Measurements from ENCODE around the gene PPOX.

The PPOX gene

GRCh38 chr1:161153176-161153575, 13.1 kb upstream of the PPOX start:
- no peak for DNase-seq (ENCODE audit: low read depth, low spot score)

DNA sequence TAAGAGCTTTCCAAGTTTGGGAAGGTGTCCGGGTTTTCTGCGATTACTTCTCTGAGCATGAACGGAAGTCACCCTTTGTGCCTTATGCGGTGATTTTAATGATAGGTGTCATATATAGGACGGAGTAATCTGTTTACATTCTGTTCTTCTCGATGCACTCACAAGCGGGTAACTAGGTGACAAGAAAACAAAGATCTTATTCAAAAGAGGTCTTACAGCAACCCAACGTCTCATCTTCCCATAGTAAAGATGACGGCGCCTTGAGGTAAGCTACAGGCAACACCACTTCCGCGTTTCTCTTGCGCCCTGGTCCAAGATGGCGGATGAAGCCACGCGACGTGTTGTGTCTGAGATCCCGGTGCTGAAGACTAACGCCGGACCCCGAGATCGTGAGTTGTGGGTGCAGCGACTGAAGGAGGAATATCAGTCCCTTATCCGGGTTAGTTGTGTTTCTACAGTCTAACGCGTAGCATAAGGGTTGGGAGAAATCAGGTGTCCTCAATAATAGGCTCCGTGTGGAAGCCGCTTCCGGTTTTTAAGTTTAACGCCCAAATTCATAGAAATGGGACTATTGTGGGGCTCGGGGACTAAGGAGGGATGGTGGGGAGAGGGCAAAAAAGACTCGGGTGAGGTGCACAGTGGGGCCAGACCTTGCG, 12.4 kb upstream of the PPOX start, which contains the start of gene UFC1:
Gene UFC1, plus strand, starts transcription at position 297 of the 656 bp plus-strand sequence. Its CDS starts 20 bp downstream, at position 317.
- peak; percentile 87 for DNase-seq (ENCODE audit: low read depth, low spot score)

GRCh38 chr1:161157867-161158266, 8.4 kb upstream of the PPOX start:
- no peak for DNase-seq (ENCODE audit: low read depth, low spot score)

- DNase-seq (ENCODE audit: low read depth, low spot score): no peak
Measured at GRCh38 chr1:161158316-161159010, 7.8 kb upstream of the PPOX start.

- peak; percentile 95 for DNase-seq (ENCODE audit: low read depth, low spot score)
Measured at GRCh38 chr1:161159087-161159912, 6.9 kb upstream of the PPOX start, which contains the start of gene USP21. Gene USP21, plus strand, starts transcription at chr1:161159500. Its CDS starts 1,141 bp downstream, at chr1:161160641.

- no peak for DNase-seq (ENCODE audit: low read depth, low spot score)
Measured at GRCh38 chr1:161159913-161160243, 6.3 kb upstream of the PPOX start.

GRCh38 chr1:161160671-161161145, 5.5 kb upstream of the PPOX start:
- DNase-seq (ENCODE audit: low read depth, low spot score): no peak

DNA sequence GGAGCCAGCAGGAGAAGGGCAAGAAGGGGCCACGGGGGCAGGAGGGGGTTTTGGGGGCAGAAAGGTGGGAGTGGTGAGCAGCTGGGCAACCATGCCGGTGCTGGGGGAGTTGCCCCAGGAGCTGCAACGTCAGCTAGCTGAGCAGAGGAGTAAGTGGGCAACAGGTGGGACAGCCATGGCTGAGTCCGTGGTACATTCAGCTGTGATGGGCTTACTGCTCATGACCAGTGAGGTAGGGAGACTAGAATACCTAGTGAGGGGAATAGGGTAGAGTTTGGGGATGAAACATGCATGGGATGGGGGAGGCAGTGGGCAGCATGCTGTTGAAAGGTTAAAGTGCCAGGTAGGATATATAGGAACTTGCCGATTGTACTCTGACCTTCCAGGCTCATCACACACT, 4.6 kb upstream of the PPOX start:
- DNase-seq (ENCODE audit: low read depth, low spot score): no peak

DNA sequence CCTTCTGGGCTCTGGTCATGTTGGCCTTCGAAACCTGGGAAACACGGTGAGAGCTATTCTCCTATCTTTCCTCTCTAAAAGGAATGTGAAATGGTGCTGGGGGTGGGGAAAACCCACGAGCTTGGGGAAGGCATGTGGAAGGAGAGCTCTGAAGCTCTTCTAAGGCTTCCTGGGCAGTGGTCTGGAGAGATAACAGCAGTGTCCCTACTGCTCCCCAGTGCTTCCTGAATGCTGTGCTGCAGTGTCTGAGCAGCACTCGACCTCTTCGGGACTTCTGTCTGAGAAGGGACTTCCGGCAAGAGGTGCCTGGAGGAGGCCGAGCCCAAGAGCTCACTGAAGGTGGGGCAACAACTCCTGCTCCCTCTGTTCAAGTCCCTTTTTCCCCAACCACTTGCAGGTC, 4.2 kb upstream of the PPOX start:
- no peak for DNase-seq (ENCODE audit: low read depth, low spot score)

DNA sequence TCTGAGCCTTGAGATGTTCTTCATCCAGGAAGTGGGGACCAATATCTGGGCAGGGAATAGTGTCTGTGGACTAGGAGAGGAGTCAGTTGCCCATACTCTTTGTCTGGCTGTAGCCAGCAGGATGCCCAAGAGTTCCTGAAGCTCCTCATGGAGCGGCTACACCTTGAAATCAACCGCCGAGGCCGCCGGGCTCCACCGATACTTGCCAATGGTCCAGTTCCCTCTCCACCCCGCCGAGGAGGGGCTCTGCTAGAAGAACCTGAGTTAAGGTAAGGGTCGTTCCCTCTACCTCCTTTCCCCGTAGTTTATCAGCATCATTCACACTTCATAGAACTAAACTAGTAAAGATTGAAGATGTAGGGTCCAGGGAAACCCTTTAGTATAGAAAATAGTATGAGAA, 3.4 kb upstream of the PPOX start:
- DNase-seq (ENCODE audit: low read depth, low spot score): no peak

DNA sequence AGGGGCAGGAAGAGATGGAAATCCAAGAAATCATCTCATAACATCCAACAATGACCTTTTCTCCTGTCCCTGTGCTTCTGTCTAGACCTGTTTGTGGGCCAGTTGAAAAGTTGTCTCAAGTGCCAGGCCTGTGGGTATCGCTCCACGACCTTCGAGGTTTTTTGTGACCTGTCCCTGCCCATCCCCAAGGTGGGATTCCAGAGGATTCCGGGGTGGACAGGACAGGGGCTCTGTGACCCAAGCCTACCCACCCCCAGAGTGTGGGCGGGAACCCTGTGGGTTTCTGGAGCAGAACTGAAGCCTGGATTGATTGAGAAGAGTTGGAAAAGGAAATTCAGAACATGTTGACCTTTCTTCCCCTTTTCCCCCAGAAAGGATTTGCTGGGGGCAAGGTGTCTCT, 2.4 kb upstream of the PPOX start:
- DNase-seq (ENCODE audit: low read depth, low spot score): no peak

GRCh38 chr1:161164901-161165610, 1.2 kb upstream of the PPOX start:
- no peak for DNase-seq (ENCODE audit: low read depth, low spot score)

DNA sequence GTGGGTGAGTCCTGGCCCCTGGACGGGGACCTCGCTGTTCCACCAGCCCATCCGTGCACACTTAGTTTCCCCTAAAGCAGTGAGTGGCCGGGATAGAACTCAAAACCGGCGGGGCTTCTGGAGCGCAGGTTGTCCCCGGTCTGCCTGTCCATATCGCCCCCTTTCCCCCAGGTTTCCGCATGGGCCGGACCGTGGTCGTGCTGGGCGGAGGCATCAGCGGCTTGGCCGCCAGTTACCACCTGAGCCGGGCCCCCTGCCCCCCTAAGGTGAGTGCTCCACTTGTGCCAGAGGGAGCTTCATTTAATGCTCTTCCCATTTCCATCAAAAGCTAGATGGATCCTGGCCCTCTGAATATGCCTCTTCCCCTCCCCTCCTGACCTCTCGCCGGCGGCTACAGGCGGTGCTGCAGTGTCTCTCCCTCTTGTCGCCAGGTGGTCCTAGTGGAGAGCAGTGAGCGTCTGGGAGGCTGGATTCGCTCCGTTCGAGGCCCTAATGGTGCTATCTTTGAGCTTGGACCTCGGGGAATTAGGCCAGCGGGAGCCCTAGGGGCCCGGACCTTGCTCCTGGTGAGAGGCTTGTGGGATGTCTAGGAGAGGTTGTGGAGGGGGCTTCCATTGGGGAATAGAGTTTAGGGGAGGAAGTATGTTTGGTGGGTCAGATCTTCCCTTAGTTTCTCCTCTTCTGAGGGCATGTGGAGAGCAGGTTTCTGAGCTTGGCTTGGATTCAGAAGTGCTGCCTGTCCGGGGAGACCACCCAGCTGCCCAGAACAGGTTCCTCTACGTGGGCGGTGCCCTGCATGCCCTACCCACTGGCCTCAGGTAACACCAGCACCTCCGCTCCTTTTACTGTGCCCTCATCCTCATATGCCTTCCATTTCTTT, 683 bp downstream of the PPOX start:
- peak; percentile 68 for DNase-seq (ENCODE audit: low read depth, low spot score)

DNA sequence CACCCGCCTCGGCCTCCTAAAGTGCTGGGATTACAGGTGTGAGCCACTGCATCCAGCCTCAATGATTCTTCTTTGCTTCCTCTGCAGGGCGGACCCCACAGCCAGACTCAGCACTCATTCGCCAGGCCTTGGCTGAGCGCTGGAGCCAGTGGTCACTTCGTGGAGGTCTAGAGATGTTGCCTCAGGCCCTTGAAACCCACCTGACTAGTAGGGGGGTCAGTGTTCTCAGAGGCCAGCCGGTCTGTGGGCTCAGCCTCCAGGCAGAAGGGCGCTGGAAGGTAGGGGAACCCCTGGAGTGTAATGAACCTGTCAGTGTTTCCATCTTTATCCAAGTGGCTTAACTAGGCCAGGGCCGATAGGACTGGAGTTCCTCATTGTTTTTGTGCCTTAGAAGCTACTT, 2.7 kb downstream of the PPOX start:
- no peak for DNase-seq (ENCODE audit: low read depth, low spot score)

DNA sequence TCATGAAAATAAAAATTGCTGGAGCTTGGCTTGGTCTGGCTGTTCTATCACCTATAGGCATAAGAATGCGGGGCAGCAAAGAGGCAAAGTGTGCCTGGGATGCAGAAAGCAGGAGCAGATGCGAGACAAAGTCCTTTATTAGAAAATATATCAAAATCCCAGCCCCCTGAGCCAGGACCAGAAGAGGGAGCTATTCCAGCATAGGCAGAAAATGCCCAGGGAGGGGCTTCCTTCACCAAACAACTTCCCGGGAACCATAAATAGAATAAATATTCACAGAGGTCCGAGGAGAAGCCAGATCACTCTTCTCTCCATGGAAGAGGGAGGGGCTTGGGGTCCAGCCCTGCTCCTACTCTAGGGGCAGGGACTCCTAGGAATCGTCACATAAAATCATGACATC, 5.0 kb downstream of the PPOX start:
- DNase-seq (ENCODE audit: low read depth, low spot score): no peak

- no peak for DNase-seq (ENCODE audit: low read depth, low spot score)
Measured at GRCh38 chr1:161171696-161172095, 5.5 kb downstream of the PPOX start.

DNA sequence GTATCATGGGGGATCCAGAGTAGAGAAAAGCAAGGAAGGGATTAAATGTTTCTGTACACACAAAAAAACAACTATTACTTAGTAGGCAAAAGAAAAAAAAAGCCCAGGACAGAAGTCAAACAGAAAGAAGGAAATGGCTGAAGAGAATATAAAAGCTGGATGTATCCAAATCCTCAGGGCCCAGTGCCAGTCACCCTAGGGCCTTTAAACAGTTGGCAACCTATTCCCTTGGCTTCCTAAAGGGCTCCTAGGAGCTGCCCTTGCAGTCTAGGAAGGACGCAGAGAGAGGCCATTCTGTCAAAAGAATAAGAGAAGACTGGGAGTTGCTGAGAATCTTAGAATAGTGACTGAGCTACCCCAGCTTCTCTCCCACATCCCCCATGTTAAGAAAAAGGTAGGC, 6.1 kb downstream of the PPOX start:
- no peak for DNase-seq (ENCODE audit: low read depth, low spot score)

GRCh38 chr1:161172776-161173376, 6.7 kb downstream of the PPOX start:
- no peak for DNase-seq (ENCODE audit: low read depth, low spot score)

DNA sequence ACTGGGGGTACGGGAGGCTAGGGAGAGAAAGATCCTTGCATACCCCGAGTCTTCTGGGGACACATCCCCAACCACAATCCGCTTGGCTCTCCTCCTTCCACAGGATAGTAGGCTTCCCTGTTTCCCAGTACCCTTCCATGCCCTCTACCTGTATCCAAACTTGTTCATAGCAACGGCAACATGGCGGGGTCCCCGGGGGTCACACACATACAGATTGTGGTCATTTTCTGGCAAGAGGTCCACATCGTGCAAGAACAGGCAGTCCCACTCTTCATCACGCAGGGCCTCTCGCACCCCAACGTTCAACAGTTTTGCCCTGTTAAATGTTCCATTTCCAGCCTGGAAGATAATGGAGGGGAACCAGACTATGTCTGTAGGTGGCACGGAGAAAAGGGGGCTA, 7.5 kb downstream of the PPOX start:
- no peak for DNase-seq (ENCODE audit: low read depth, low spot score)

DNA sequence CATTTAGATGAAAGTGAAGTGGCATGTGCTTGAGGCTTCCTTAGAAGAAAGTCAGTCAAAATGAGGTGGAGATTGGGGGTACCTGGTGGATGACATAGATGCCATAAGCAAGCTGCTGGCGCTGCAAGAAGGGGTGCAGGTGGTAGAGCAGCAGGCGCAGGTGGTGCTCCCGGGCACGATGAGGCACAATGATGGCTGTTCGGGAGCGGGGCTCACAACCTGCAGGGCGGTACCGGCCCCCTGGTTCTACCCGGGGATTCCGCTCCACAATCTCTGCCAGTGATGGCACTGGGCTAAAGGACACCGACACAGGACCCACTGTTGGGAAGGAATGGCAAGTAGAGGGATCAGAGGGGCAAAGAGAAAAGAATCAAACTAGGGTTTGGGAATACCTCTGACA, 8.7 kb downstream of the PPOX start:
- DNase-seq (ENCODE audit: low read depth, low spot score): no peak
